H1 (cell line): Measurements from ENCODE around the gene AFTPH. TPM values are rescaled to one million over a fixed set of nuclear protein-coding genes. Genes with fewer than 3 reads are reported as not detected.
A peak's percentile ranks its signal among the peaks of the same experiment; 100 is the strongest.

ENCODE experiments used
- CTCF ChIA-PET: fragments of 300-600 bp; sonication (Branson Sonifier 250); formaldehyde crosslinking; loops from one replicate; lab custom pipeline; 2021; ENCODE audit not compliant: partially characterized antibody; lab: Charles Lee
- POLR2A ChIA-PET: fragments of 300-600 bp; sonication (Branson Sonifier 250); formaldehyde crosslinking; loops from one replicate; lab custom pipeline; 2021; ENCODE audit warnings: inconsistent platforms; ENCODE audit not compliant: partially characterized antibody; lab: Charles Lee
- DNase-seq, 2 experiments: peaks; one replicate each; pipeline versions ENCODE4 v3.0.0 to v3.0.0-alpha.2; 2010 to 2022; ENCODE audit warnings: low spot score in 2 of 2, low read depth in 1 of 2, mixed read lengths in 1 of 2
- FAIRE-seq: peaks from 2 replicates; lab custom pipeline; 2011; peaks lifted over from hg19 to GRCh38; lab: Jason Lieb, UNC
- H2AFZ ChIP-seq: 2 replicates; pipeline ENCODE4 v1.8.1; 2012; ENCODE audit warnings: low read length, inconsistent platforms
- H2AK5ac ChIP-seq: 2 replicates; pipeline ENCODE4 v1.6.1; 2013; ENCODE audit warnings: low read depth, low read length
- H2BK120ac ChIP-seq: replicated peaks from 2 replicates; pipeline ENCODE3; 2013; ENCODE audit warnings: low read depth, low read length, inconsistent platforms
- H2BK12ac ChIP-seq: 2 replicates; pipeline ENCODE4 v1.6.1; 2013; ENCODE audit warnings: low read depth, low read length
- H2BK15ac ChIP-seq: 2 replicates; pipeline ENCODE4 v1.6.1; 2013; ENCODE audit warnings: low read length
- H2BK20ac ChIP-seq: 2 replicates; pipeline ENCODE4 v1.6.1; 2013; ENCODE audit warnings: low read length
- H2BK5ac ChIP-seq: 2 replicates; pipeline ENCODE4 v1.6.1; 2013; ENCODE audit warnings: low read depth, low read length
- H3K14ac ChIP-seq: 2 replicates; pipeline ENCODE4 v1.6.1; 2013; ENCODE audit warnings: inconsistent platforms; ENCODE audit not compliant: insufficient read length
- H3K18ac ChIP-seq: 2 replicates; pipeline ENCODE4 v1.6.1; 2013; ENCODE audit warnings: low read length; ENCODE audit errors: extremely low read depth
- H3K23ac ChIP-seq: 2 replicates; pipeline ENCODE4 v1.6.1; 2013; ENCODE audit warnings: inconsistent platforms; ENCODE audit not compliant: insufficient read length
- H3K23me2 ChIP-seq: 2 replicates; pipeline ENCODE4 v1.6.1; 2013; ENCODE audit warnings: low read depth, low read length
- H3K27ac ChIP-seq: 2 replicates; pipeline ENCODE4 v1.6.1; 2011; ENCODE audit warnings: low read depth, low read length, inconsistent platforms
- H3K27me3 ChIP-seq, 4 experiments: replicated peaks in 1 of 4; 1 replicate in 1 of 4; 2 replicates in 3 of 4; pipeline versions ENCODE4 v1.6.1 to v1.8.1; 2011 to 2013; ENCODE audit warnings: low read length in 3 of 4, mild to moderate bottlenecking in 3 of 4, inconsistent platforms in 2 of 4, mixed read lengths in 2 of 4, moderate library complexity in 1 of 4; ENCODE audit not compliant: control insufficient read depth in 3 of 4, insufficient read depth in 3 of 4; ENCODE audit errors: extremely low read depth in 1 of 4
- H3K36me3 ChIP-seq, 4 experiments: 2 replicates each; pipeline versions ENCODE4 v1.6.1 to v1.8.1; 2011 to 2013; ENCODE audit warnings: mild to moderate bottlenecking in 4 of 4, low read length in 3 of 4, moderate library complexity in 2 of 4, control low read depth in 1 of 4, inconsistent platforms in 1 of 4; ENCODE audit not compliant: insufficient read depth in 4 of 4, control insufficient read depth in 2 of 4
- H3K4ac ChIP-seq: replicated peaks from 2 replicates; pipeline ENCODE3; 2013; ENCODE audit warnings: low read length, low read depth, mixed read lengths, inconsistent platforms; ENCODE audit not compliant: insufficient read length
- H3K4me1 ChIP-seq, 4 experiments: replicated peaks in 1 of 4; 1 replicate in 1 of 4; 2 replicates in 3 of 4; pipeline versions ENCODE4 v1.6.1 to v1.8.1; 2011 to 2013; ENCODE audit warnings: low read length in 3 of 4, inconsistent platforms in 2 of 4, mixed read lengths in 1 of 4; ENCODE audit not compliant: insufficient read depth in 4 of 4, control insufficient read depth in 3 of 4
- H3K4me2 ChIP-seq, 2 experiments: 2 replicates each; pipeline versions ENCODE4 v1.6.1 to v1.8.1; 2011 to 2013; ENCODE audit warnings: low read depth in 2 of 2, low read length in 2 of 2, control low read depth in 1 of 2, inconsistent platforms in 1 of 2, mild to moderate bottlenecking in 1 of 2; ENCODE audit not compliant: insufficient read depth in 1 of 2
- H3K4me3 ChIP-seq, 4 experiments: fragments of 200-600, 300-600 bp in 1 of 4; sonication (generic), shearing (Covaris generic), sonication (Bioruptor Twin) in 1 of 4; 2 replicates each; pipeline versions ENCODE4 v1.5.1 to v1.8.1; 2011 to 2016; ENCODE audit warnings: low read length in 4 of 4, low read depth in 3 of 4, control low read depth in 2 of 4, inconsistent platforms in 2 of 4, mild to moderate bottlenecking in 2 of 4, mixed read lengths in 1 of 4, moderate library complexity in 1 of 4; ENCODE audit not compliant: insufficient read depth in 2 of 4; ENCODE audit errors: extremely low read depth in 1 of 4
- H3K56ac ChIP-seq: replicated peaks from 2 replicates; pipeline ENCODE3; 2013; ENCODE audit warnings: low read depth, mild to moderate bottlenecking, mixed read lengths, low read length, inconsistent platforms; ENCODE audit not compliant: insufficient read length
- H3K79me1 ChIP-seq: 2 replicates; pipeline ENCODE4 v1.6.1; 2013; ENCODE audit warnings: low read depth, low read length, control low read depth
- H3K79me2 ChIP-seq, 2 experiments: 2 replicates each; pipeline versions ENCODE4 v1.6.1 to v1.8.1; 2012 to 2013; ENCODE audit warnings: low read length in 2 of 2, mild to moderate bottlenecking in 2 of 2, inconsistent platforms in 1 of 2; ENCODE audit not compliant: insufficient read depth in 2 of 2, control insufficient read depth in 1 of 2
- H3K9ac ChIP-seq, 4 experiments: replicated peaks in 1 of 4; 1 replicate in 1 of 4; 2 replicates in 3 of 4; pipeline versions ENCODE4 v1.6.1 to v1.8.1; 2011 to 2013; ENCODE audit warnings: low read depth in 3 of 4, low read length in 3 of 4, control low read depth in 2 of 4, mild to moderate bottlenecking in 2 of 4, moderate library complexity in 2 of 4, inconsistent platforms in 1 of 4; ENCODE audit errors: extremely low read depth in 1 of 4
- H3K9me3 ChIP-seq, 2 experiments: 2 replicates each; pipeline versions ENCODE4 v1.6.1 to v1.8.1; 2012 to 2013; ENCODE audit warnings: mild to moderate bottlenecking in 2 of 2, moderate library complexity in 2 of 2, control low read depth in 1 of 2, inconsistent platforms in 1 of 2, low read depth in 1 of 2, low read length in 1 of 2, mixed read lengths in 1 of 2; ENCODE audit not compliant: insufficient read depth in 2 of 2
- H4K20me1 ChIP-seq, 2 experiments: replicated peaks in 1 of 2; 2 replicates each; pipeline versions ENCODE3 to v1.8.1; 2011 to 2013; ENCODE audit warnings: inconsistent platforms in 2 of 2, low read length in 2 of 2, mild to moderate bottlenecking in 1 of 2; ENCODE audit not compliant: insufficient read depth in 2 of 2, control insufficient read depth in 1 of 2
- H4K5ac ChIP-seq: 2 replicates; pipeline ENCODE4 v1.6.1; 2013; ENCODE audit warnings: low read length, low read depth, mixed read lengths, inconsistent platforms; ENCODE audit not compliant: insufficient read length
- H4K8ac ChIP-seq: 2 replicates; pipeline ENCODE4 v1.8.0; 2013; ENCODE audit warnings: mild to moderate bottlenecking, moderate library complexity, low read length, inconsistent platforms; ENCODE audit not compliant: insufficient read depth; ENCODE audit errors: extremely low read depth
- H4K91ac ChIP-seq: replicated peaks from 2 replicates; pipeline ENCODE3; 2013; ENCODE audit warnings: low read length, mixed read lengths, inconsistent platforms; ENCODE audit not compliant: insufficient read length
- BACH1 ChIP-seq: IDR thresholded peaks from 2 replicates; pipeline ENCODE4 v1.6.1; 2012; ENCODE audit warnings: low read length, improper control_type of control experiment
- POLR2A ChIP-seq, 2 experiments: IDR thresholded peaks; 1 replicate in 1 of 2; 2 replicates in 1 of 2; pipeline ENCODE4 v1.6.1; 2011; ENCODE audit warnings: low read depth in 2 of 2, low read length in 2 of 2, mild to moderate bottlenecking in 2 of 2; ENCODE audit errors: control extremely low read depth in 1 of 2
- POLR2AphosphoS5 ChIP-seq: IDR thresholded peaks from 2 replicates; pipeline ENCODE4 v1.6.1; 2011; ENCODE audit warnings: low read depth, low read length
- POU5F1 ChIP-seq: IDR thresholded peaks from 2 replicates; pipeline ENCODE4 v1.6.1; 2011; ENCODE audit warnings: low read depth, mild to moderate bottlenecking, low read length, moderate library complexity
- RBBP5 ChIP-seq: IDR thresholded peaks from 2 replicates; pipeline ENCODE4 v1.7.1; 2012; ENCODE audit warnings: low read depth, mild to moderate bottlenecking, inconsistent platforms, low read length, moderate library complexity, borderline replicate concordance
- SIN3A ChIP-seq, 2 experiments: IDR thresholded peaks in 1 of 2; conservative IDR thresholded peaks in 1 of 2; 2 replicates each; pipeline ENCODE4 v1.6.1; 2011 to 2012; ENCODE audit warnings: low read length in 2 of 2, improper control_type of control experiment in 1 of 2, low read depth in 1 of 2, mild to moderate bottlenecking in 1 of 2
- SIX5 ChIP-seq: IDR thresholded peaks from 2 replicates; pipeline ENCODE4 v1.6.1; 2011; ENCODE audit warnings: mild to moderate bottlenecking, low read depth, low read length
- SP1 ChIP-seq: IDR thresholded peaks from 2 replicates; pipeline ENCODE4 v1.6.1; 2011; ENCODE audit warnings: low read depth, low read length
- WGBS, 2 experiments: shearing (Covaris generic) in 1 of 2; methylation state at CpG; one replicate each; pipeline versions ENCODE4 v1.1.6 to v1.1.7; 2013 to 2015; ENCODE audit warnings: low lambda C conversion rate in 2 of 2, mixed read lengths in 2 of 2, inconsistent platforms in 1 of 2, low coverage in 1 of 2, missing lambda C conversion rate in 1 of 2; ENCODE audit not compliant: insufficient replicate concordance in 2 of 2, insufficient coverage in 1 of 2, insufficient read length in 1 of 2; ENCODE audit errors: extremely low coverage in 1 of 2, missing lambda C conversion rate in 1 of 2; 5-methylcytosine and 5-hydroxymethylcytosine counted together
- polyA plus RNA-seq, 7 experiments: library from polyadenylated mRNA; depleted of rRNA in 3 of 7; stranded (reverse) in 5 of 7; unstranded in 2 of 7; fragments of >200 nt in 5 of 7; fragments of 200-250 nt in 2 of 7; gene quantifications; 1 replicate in 5 of 7; 2 replicates in 1 of 7; 4 replicates in 1 of 7; pipeline versions ENCODE4 v1.2.1 to v1.2.3, GENCODE V29; 2011 to 2013; ENCODE audit warnings: missing spikeins in 2 of 7, mixed read lengths in 2 of 7
- total RNA-seq: library from RNA; stranded (reverse); fragmentation: NEBNext Ultra II Directional; extraction: Animal tissue kit (Norgen Biotek cat#: 25700); gene quantifications from 2 replicates; pipeline ENCODE4 v1.2.1, GENCODE V29; 2021

The AFTPH gene
- total and polyA plus RNA-seq, 2 of the 8 experiments (the other 6 are each of a cell fraction or from before 2014, with no cell fraction given): 7.3 to 15.0 TPM

DNA sequence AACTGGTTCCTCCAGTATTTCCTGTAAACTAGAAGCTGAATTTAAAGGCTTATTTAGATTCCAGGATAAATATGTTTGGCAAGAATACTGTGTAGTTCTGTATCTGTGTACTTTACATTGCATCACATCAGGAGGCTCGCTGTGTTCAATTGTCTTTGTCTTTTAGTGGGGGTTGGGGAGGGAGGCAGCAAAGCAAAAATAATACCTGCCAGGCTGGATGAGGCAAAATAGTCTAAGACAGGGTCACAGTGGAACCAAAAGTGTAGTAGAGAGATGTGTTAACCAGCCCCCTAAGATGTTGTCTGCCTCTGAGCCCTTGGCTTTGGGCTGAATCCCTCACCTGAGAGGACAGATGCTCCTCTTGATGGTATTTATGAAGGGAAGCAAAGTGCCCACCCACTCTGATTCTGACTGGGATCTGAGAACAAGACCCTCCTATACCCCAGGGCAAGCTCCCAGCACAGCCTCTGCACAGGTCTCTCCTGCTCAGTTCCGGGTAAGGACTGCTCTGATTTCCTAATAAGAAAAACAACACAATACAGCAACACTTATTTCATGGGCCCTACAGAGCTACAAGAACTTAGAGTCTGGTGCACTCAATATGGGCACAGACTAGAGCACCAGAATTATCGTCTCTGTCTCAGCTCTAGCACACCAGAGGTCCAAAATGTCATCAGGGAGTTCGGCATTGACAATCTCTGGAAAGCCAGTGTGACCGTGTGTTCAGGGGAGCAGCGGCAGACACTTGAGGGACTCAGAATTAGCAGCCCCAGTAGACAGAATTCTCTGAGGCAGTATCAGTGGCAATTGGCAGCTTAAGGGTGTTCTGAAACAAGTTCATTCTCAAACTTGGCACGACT is 7.2 kb upstream of the AFTPH start:
- no peak overlapping the region for H4K8ac ChIP-seq
- H3K4me1 ChIP-seq: no peaks in the 10 kb centered on the region
- no peak overlapping the region for H3K4me3 ChIP-seq
- 84% methylated on average over 7 of the region's 7 CpGs; no CpG with 5 or more reads in 1 of the 2 experiments for WGBS, 2 experiments
- no peaks in the 10 kb centered on the region for H3K27me3 ChIP-seq
- no peak overlapping the region for H2AK5ac ChIP-seq
- no peak overlapping the region for H2BK12ac ChIP-seq
- TF ChIP-seq POU5F1 (no peak), POLR2A (IDR thresholded peaks at IDR 0.05; ENCODE audit: control extremely low read depth in 1 of 2, low read depth in 2 of 2, low read length in 2 of 2) (no peak), SP1 (no peak), RBBP5 (no peak), POLR2AphosphoS5 (no peak), SIN3A (conservative IDR thresholded peaks at IDR 0.05 in 1 of 2, IDR thresholded peaks at IDR 0.05 in 1 of 2; ENCODE audit: low read depth in 1 of 2, low read length in 2 of 2) (no peak), BACH1 (no peak), SIX5 (no peak)
- no peak overlapping the region for H3K9ac ChIP-seq
- H3K79me1 ChIP-seq: no peaks in the 10 kb centered on the region
- peak overlapping the region; percentile 40; the same call in 1 of the 2 replicates for H2AFZ ChIP-seq
- DNase-seq (no peak), FAIRE-seq (no peak)
- H4K20me1 ChIP-seq: no peaks in the 10 kb centered on the region
- no peaks in the 10 kb centered on the region for H3K36me3 ChIP-seq
- no peak overlapping the region for H4K91ac ChIP-seq
- ChIA-PET POLR2A (interaction anchor here (0.6 to 0.9 kb wide), 2 partner anchors 23 to 398 kb away, joined by 3 read pairs; no protein-coding TSS in a partner anchor), CTCF (interaction anchor here (1.3 to 1.5 kb wide), 3 partner anchors 12 to 31 kb away, joined by 4 read pairs; no protein-coding TSS in a partner anchor)
- no peak overlapping the region for H2BK15ac ChIP-seq
- H2BK5ac ChIP-seq: no peak overlapping the region
- H2BK20ac ChIP-seq: 0 out of 2 replicates have a peak overlapping the region, but pooled peaks have one; percentile 61
- no peak overlapping the region for H3K4ac ChIP-seq
- H3K23me2 ChIP-seq: no peaks in the 10 kb centered on the region
- H3K27ac ChIP-seq: no peak overlapping the region
- H3K9me3 ChIP-seq: no peaks in the 10 kb centered on the region
- H2BK120ac ChIP-seq: no peak overlapping the region
- H3K14ac ChIP-seq: no peak overlapping the region
- no peak overlapping the region for H3K23ac ChIP-seq
- H3K56ac ChIP-seq: no peak overlapping the region
- no peak overlapping the region for H3K4me2 ChIP-seq
- no peak overlapping the region for H4K5ac ChIP-seq
- H3K18ac ChIP-seq: no peak overlapping the region
- H3K79me2 ChIP-seq: no peaks in the 10 kb centered on the region
